PC-9 (cell line): Measurements from ENCODE around the gene SHROOM4. TPM values are rescaled to one million over a fixed set of nuclear protein-coding genes. Genes with fewer than 3 reads are reported as not detected.

Experiments
- BruUV-seq: library from RNA; stranded (reverse); fragments of 400-500 nt; replicated peaks from 2 replicates; lab custom pipeline; 2021; lab: Mats Ljungman, UMichigan
- CTCF ChIA-PET: fragments of 300-600 bp; sonication (Branson Sonifier 250); formaldehyde crosslinking; loops from one replicate; lab custom pipeline; 2022; ENCODE audit warnings: antibody characterized with exemption; lab: Charles Lee
- POLR2A ChIA-PET: fragments of 300-600 bp; sonication (Branson Sonifier 250); formaldehyde crosslinking; loops from one replicate; lab custom pipeline; 2022; ENCODE audit warnings: antibody characterized with exemption; ENCODE audit not compliant: unreplicated experiment; lab: Charles Lee
- DNase-seq, 2 experiments: peaks; one replicate each; pipeline versions ENCODE4 v3.0.0 to v3.0.0-alpha.2; 2015 to 2022; ENCODE audit warnings: mixed read lengths in 1 of 2
- H2AFZ ChIP-seq: fragments of 200-600 bp; sonication (generic); 2 replicates; pipeline ENCODE4 v1.8.1; 2017; ENCODE audit warnings: antibody characterized with exemption
- H3F3A ChIP-seq: fragments of 200-600 bp; sonication (generic); 2 replicates; pipeline ENCODE4 v1.8.1; 2017; ENCODE audit warnings: antibody characterized with exemption, mild to moderate bottlenecking, low read depth; ENCODE audit not compliant: insufficient read depth
- H3K27ac ChIP-seq: fragments of 200-600 bp; sonication (generic); 2 replicates; pipeline ENCODE4 v1.6.1; 2016; ENCODE audit warnings: mixed run types
- H3K27me3 ChIP-seq: fragments of 200-600 bp; sonication (generic); 2 replicates; pipeline ENCODE4 v1.6.1; 2016; ENCODE audit warnings: low read depth, mixed run types; ENCODE audit not compliant: insufficient read depth
- H3K36me3 ChIP-seq: fragments of 200-600 bp; sonication (generic); 2 replicates; pipeline ENCODE4 v1.6.1; 2016; ENCODE audit warnings: low read depth, mixed run types
- H3K4me1 ChIP-seq: fragments of 200-600 bp; sonication (generic); replicated peaks from 2 replicates; pipeline ENCODE4 v1.6.1; 2016; ENCODE audit warnings: mixed run types; ENCODE audit not compliant: insufficient read depth
- H3K4me2 ChIP-seq: fragments of 200-600 bp; sonication (generic); 2 replicates; pipeline ENCODE4 v1.6.1; 2017; ENCODE audit warnings: mixed run types
- H3K4me3 ChIP-seq: fragments of 200-600 bp; sonication (generic); 2 replicates; pipeline ENCODE4 v1.6.1; 2016; ENCODE audit warnings: mixed run types
- H3K79me2 ChIP-seq: fragments of 200-600 bp; sonication (generic); 2 replicates; pipeline ENCODE4 v1.6.1; 2017; ENCODE audit warnings: low read depth, mixed run types
- H3K9me2 ChIP-seq: fragments of 200-600 bp; sonication (generic); 2 replicates; pipeline ENCODE4 v1.8.1; 2017; ENCODE audit warnings: mild to moderate bottlenecking; ENCODE audit not compliant: insufficient read depth
- H3K9me3 ChIP-seq: fragments of 200-600 bp; sonication (generic); 2 replicates; pipeline ENCODE4 v1.8.1; 2016; ENCODE audit warnings: low read depth; ENCODE audit not compliant: insufficient read depth
- H4K20me1 ChIP-seq: fragments of 200-600 bp; sonication (generic); 2 replicates; pipeline ENCODE4 v1.8.1; 2017; ENCODE audit not compliant: insufficient read depth
- CTCF ChIP-seq: fragments of 200-600 bp; sonication (generic); conservative IDR thresholded peaks from 2 replicates; pipeline ENCODE4 v1.6.1; 2017; ENCODE audit warnings: mixed run types, antibody characterized with exemption, mild to moderate bottlenecking, moderate library complexity
- EZH2 ChIP-seq: fragments of 200-600 bp; sonication (generic); IDR thresholded peaks from 2 replicates; pipeline ENCODE4 v1.8.0; 2017; ENCODE audit warnings: antibody characterized with exemption, low read depth
- intact Hi-C: fragments of 100-400 bp; cut with micrococcal nuclease; formaldehyde crosslinking; loops from one replicate; pipeline ENCODE4 v1.10.0; 2022; ENCODE audit not compliant: unreplicated experiment
- total RNA-seq: library from RNA; stranded (reverse); gene quantifications from 2 replicates; pipeline ENCODE4 v1.2.3, GENCODE V29; 2021

The SHROOM4 gene
- total RNA-seq, 1 experiment from 2014 or later: 1.1 TPM

- H4K20me1 ChIP-seq: no peaks in the 10 kb centered on the region
- no peak overlapping the region for H3K4me3 ChIP-seq
- intact Hi-C loops: no loop called here
- H3K9me2 ChIP-seq: no peaks in the 10 kb centered on the region
- H3K9me3 ChIP-seq: no peaks in the 10 kb centered on the region
- no peak for TF ChIP-seq CTCF
- no peak for TF ChIP-seq EZH2
- H3K4me2 ChIP-seq: no peak overlapping the region
- no peak overlapping the region for H3K27ac ChIP-seq
- no peaks in the 10 kb centered on the region for H3K79me2 ChIP-seq
- H3K36me3 ChIP-seq: no peaks in the 10 kb centered on the region
- CTCF ChIA-PET: no interaction called here
- POLR2A ChIA-PET: no interaction called here
- no peaks in the 10 kb centered on the region for H3F3A ChIP-seq
- DNase-seq: no peak
- H3K4me1 ChIP-seq: no peaks in the 10 kb centered on the region
- H2AFZ ChIP-seq: no peak overlapping the region
- BruUV-seq: no TSS peak
- no peaks in the 10 kb centered on the region for H3K27me3 ChIP-seq
Measured at GRCh38 chrX:50860518-50860917, 46.5 kb upstream of the SHROOM4 start.

- Histone ChIP-seq H3K4me3 (no peak overlapping the region), H3K4me1 (no peaks in the 10 kb centered on the region), H3K27ac (no peak overlapping the region), H3K27me3 (no peaks in the 10 kb centered on the region), H3K79me2 (no peaks in the 10 kb centered on the region), H4K20me1 (no peaks in the 10 kb centered on the region), H3K36me3 (no peaks in the 10 kb centered on the region), H3K4me2 (no peak overlapping the region), H2AFZ (no peak overlapping the region), H3F3A (no peaks in the 10 kb centered on the region), H3K9me3 (no peaks in the 10 kb centered on the region), H3K9me2 (no peaks in the 10 kb centered on the region)
- ChIA-PET CTCF (no interaction called here), POLR2A (no interaction called here)
- no TSS peak for BruUV-seq
- no peak for DNase-seq
- no peak for TF ChIP-seq CTCF
- no peak for TF ChIP-seq EZH2
- intact Hi-C loops: no loop called here
Measured at GRCh38 chrX:50858548-50858947, 44.6 kb upstream of the SHROOM4 start.

- no peaks in the 10 kb centered on the region for H3K4me1 ChIP-seq
- TF ChIP-seq EZH2 (no peak), CTCF (no peak)
- BruUV-seq: no TSS peak
- H3K9me3 ChIP-seq: no peaks in the 10 kb centered on the region
- no peaks in the 10 kb centered on the region for H3K36me3 ChIP-seq
- ChIA-PET POLR2A (no interaction called here), CTCF (no interaction called here)
- no peak overlapping the region for H2AFZ ChIP-seq
- no peaks in the 10 kb centered on the region for H3K9me2 ChIP-seq
- no peaks in the 10 kb centered on the region for H3K27me3 ChIP-seq
- DNase-seq: no peak
- no peaks in the 10 kb centered on the region for H4K20me1 ChIP-seq
- no peaks in the 10 kb centered on the region for H3K79me2 ChIP-seq
- no peak overlapping the region for H3K4me2 ChIP-seq
- no peaks in the 10 kb centered on the region for H3F3A ChIP-seq
- no peak overlapping the region for H3K4me3 ChIP-seq
- no peak overlapping the region for H3K27ac ChIP-seq
- intact Hi-C loops: no loop called here
Measured at GRCh38 chrX:50853399-50853798, 39.4 kb upstream of the SHROOM4 start.
